ENCODE measurements around the gene PGAM2. TPM values are rescaled to one million over a fixed set of nuclear protein-coding genes. Genes with fewer than 3 reads are reported as not detected.

PGAM2 gene
- total RNA-seq, 2 experiments from 2014 or later: 0.69 to 0.80 TPM

DNA sequence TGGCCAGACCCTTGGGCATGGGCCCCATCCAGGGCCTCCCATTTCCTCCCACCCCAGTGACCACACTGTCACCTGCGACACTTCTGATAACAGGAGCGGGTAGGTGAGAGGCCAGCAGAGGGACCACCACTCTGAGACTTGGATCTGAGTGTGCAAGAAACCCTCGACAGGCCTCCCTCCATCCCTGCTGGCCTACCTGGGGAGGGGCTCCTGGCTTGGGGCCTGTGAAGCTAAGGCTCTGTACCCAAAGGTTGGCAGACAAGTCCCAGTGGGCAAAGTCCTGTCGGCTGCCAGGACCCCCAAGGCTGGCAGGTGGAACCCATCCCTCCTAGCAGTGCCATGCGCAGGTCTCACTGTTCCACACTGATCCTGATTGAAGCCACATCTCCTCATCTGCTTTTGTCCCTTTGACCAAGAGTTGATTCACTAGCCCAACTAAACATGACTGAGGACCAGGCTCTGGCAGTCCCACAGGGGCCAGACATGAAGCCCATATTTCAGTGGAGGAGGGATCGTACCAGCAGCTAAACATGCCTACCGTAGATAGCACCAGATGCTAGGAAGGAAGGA lies 1.2 kb upstream of the PGAM2 start:
- Histone ChIP-seq H3K9me2 (ENCODE audit: insufficient read depth, low read length) (no peaks in the 10 kb centered on the region), H3K4me3 (ENCODE audit: low read depth, low read length, poor library complexity, severe bottlenecking) (no peak overlapping the region), H4K20me1 (ENCODE audit: insufficient read depth, low read length) (no peaks in the 10 kb centered on the region), H3K9me3 (ENCODE audit: low read length) (no peaks in the 10 kb centered on the region), H3K79me2 (ENCODE audit: insufficient read depth, low read depth, low read length) (no peaks in the 10 kb centered on the region), H3K36me3 (ENCODE audit: insufficient read depth, low read length) (peaks cover 25% of the 10 kb centered on the region), H3K4me1 (ENCODE audit: insufficient read depth, low read length, poor library complexity, severe bottlenecking) (peaks cover 11% of the 10 kb centered on the region), H3K27ac (ENCODE audit: low read depth, low read length, poor library complexity, severe bottlenecking) (no peak overlapping the region), H2AFZ (ENCODE audit: low read length) (no peak overlapping the region), H3K4me2 (ENCODE audit: low read length) (no peak overlapping the region)
- ChIA-PET POLR2A (interaction anchor here (0.6 to 0.8 kb wide), 2 partner anchors 8 to 32 kb away, joined by 3 to 4 read pairs; no protein-coding TSS in a partner anchor), CTCF (ENCODE audit: unreplicated experiment) (interaction anchor here (0.5 kb wide), 1 partner anchor 21 kb away, joined by 3 read pairs; no protein-coding TSS in a partner anchor)
- BruUV-seq (replicated peaks): no TSS peak
- intact Hi-C loops (cut with micrococcal nuclease; ENCODE audit: unreplicated experiment): no loop called here
- no peak for DNase-seq (ENCODE audit: low spot score)
- TF ChIP-seq CTCF (conservative IDR thresholded peaks at IDR 0.05; ENCODE audit: low read length) (no peak), EZH2phosphoT487 (IDR thresholded peaks at IDR 0.05; ENCODE audit: borderline replicate concordance, low read depth, low read length) (no peak)

- H4K20me1 ChIP-seq (ENCODE audit: insufficient read depth, low read length): no peaks in the 10 kb centered on the region
- H3K4me2 ChIP-seq (ENCODE audit: low read length): no peak overlapping the region
- no peak overlapping the region for H3K4me3 ChIP-seq (ENCODE audit: low read depth, low read length, poor library complexity, severe bottlenecking)
- H3K27ac ChIP-seq (ENCODE audit: low read depth, low read length, poor library complexity, severe bottlenecking): no peak overlapping the region
- H3K36me3 ChIP-seq (ENCODE audit: insufficient read depth, low read length): peaks cover 25% of the 10 kb centered on the region
- TF ChIP-seq CTCF (conservative IDR thresholded peaks at IDR 0.05; ENCODE audit: low read length): no peak
- TF ChIP-seq EZH2phosphoT487 (IDR thresholded peaks at IDR 0.05; ENCODE audit: borderline replicate concordance, low read depth, low read length): no peak
- DNase-seq (ENCODE audit: low spot score): no peak
- no peaks in the 10 kb centered on the region for H3K9me3 ChIP-seq (ENCODE audit: low read length)
- ChIA-PET CTCF (ENCODE audit: unreplicated experiment) (interaction anchor here (0.5 to 0.6 kb wide), 3 partner anchors 20 to 151 kb away, joined by 3 to 9 read pairs (median 4); no protein-coding TSS in a partner anchor), POLR2A (interaction anchor here (0.6 kb wide), 1 partner anchor 23 kb away, joined by 3 read pairs; no protein-coding TSS in a partner anchor)
- H3K9me2 ChIP-seq (ENCODE audit: insufficient read depth, low read length): no peaks in the 10 kb centered on the region
- peaks cover 7% of the 10 kb centered on the region for H3K4me1 ChIP-seq (ENCODE audit: insufficient read depth, low read length, poor library complexity, severe bottlenecking)
- intact Hi-C loops (cut with micrococcal nuclease; ENCODE audit: unreplicated experiment): no loop called here
- BruUV-seq (replicated peaks): no TSS peak
- H2AFZ ChIP-seq (ENCODE audit: low read length): no peak overlapping the region
- H3K79me2 ChIP-seq (ENCODE audit: insufficient read depth, low read depth, low read length): no peaks in the 10 kb centered on the region
Measured at GRCh38 chr7:44066111-44066460, 719 bp upstream of the PGAM2 start.

DNA sequence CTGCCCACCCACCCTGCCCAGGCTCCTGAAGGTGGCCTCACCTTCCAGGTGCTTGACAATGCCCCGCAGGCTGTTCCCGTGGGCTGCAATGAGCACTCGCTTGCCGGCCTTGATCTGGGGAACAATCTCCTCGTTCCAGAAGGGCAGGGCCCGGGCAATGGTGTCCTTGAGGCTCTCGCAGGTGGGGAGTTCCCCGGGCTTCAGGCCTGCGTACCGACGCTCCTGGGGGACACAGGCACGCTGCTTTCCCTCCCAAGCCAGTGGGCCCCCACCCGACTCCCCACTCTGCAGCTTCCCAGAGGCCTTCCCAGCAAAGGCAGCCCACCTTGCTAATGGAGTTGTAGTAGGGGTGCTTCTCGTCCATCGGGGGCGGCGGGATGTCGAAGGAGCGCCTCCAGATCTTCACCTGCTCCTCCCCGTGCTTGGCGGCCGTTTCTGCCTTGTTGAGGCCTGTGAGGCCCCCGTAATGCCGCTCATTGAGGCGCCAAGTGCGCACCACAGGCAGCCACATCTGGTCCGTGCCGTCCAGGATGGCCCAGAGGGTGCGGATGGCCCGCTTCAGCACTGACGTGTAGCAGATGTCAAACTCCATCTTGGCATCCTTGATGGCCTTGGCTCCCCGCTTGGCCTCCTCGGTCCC lies 456 bp downstream of the PGAM2 start:
- Histone ChIP-seq H3K4me3 (ENCODE audit: low read depth, low read length, poor library complexity, severe bottlenecking) (no peak overlapping the region), H3K9me2 (ENCODE audit: insufficient read depth, low read length) (no peaks in the 10 kb centered on the region), H3K36me3 (ENCODE audit: insufficient read depth, low read length) (peaks cover 32% of the 10 kb centered on the region), H3K4me2 (ENCODE audit: low read length) (no peak overlapping the region), H2AFZ (ENCODE audit: low read length) (no peak overlapping the region), H3K79me2 (ENCODE audit: insufficient read depth, low read depth, low read length) (no peaks in the 10 kb centered on the region), H3K4me1 (ENCODE audit: insufficient read depth, low read length, poor library complexity, severe bottlenecking) (peaks cover 7% of the 10 kb centered on the region), H4K20me1 (ENCODE audit: insufficient read depth, low read length) (no peaks in the 10 kb centered on the region), H3K9me3 (ENCODE audit: low read length) (no peaks in the 10 kb centered on the region), H3K27ac (ENCODE audit: low read depth, low read length, poor library complexity, severe bottlenecking) (no peak overlapping the region)
- CTCF ChIA-PET (ENCODE audit: unreplicated experiment): no interaction called here
- POLR2A ChIA-PET: no interaction called here
- no TSS peak for BruUV-seq (replicated peaks)
- intact Hi-C loops (cut with micrococcal nuclease; ENCODE audit: unreplicated experiment): no loop called here
- TF ChIP-seq EZH2phosphoT487 (IDR thresholded peaks at IDR 0.05; ENCODE audit: borderline replicate concordance, low read depth, low read length): no peak
- no peak for TF ChIP-seq CTCF (conservative IDR thresholded peaks at IDR 0.05; ENCODE audit: low read length)
- DNase-seq (ENCODE audit: low spot score): no peak
